ENCODE measurements around the gene PYGO1.

Gene PYGO1

DNA sequence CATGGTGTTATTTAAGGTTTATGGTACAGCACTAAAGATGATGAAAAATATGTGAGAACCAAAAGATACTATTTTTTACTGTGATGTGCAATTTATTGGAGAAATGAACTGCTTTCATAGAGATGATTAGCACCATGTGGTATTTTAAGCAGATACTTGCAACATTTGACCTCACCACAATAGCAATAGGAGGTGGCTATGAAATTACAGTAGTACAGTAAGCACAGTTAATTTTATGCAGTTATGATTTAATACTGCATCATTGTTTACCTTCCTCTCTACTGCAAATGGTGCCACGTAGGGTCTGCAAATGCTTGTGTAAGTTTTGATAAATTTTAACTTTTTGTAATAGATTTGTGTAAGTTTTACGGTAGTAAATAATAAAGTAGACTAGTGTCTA lies 14.0 kb downstream of the PYGO1 start:
- Histone ChIP-seq H3K9ac (ENCODE audit: low read length in 2 of 2) (no peak overlapping the region), H3K4me3 (ENCODE audit: low read length in 2 of 2) (no peak overlapping the region), H3K27me3 (ENCODE audit: control insufficient read depth in 1 of 2, insufficient read depth in 2 of 2, low read length in 2 of 2) (no peaks in the 10 kb centered on the region), H3K4me1 (ENCODE audit: control insufficient read depth, insufficient read depth, low read length) (no peaks in the 10 kb centered on the region), H3K27ac (ENCODE audit: low read length) (no peak overlapping the region), H3K9me3 (ENCODE audit: control insufficient read depth in 2 of 2, low read length in 2 of 2) (no peaks in the 10 kb centered on the region), H3K36me3 (ENCODE audit: control insufficient read depth in 2 of 2, insufficient read depth in 2 of 2, low read length in 2 of 2) (no peaks in the 10 kb centered on the region)

DNA sequence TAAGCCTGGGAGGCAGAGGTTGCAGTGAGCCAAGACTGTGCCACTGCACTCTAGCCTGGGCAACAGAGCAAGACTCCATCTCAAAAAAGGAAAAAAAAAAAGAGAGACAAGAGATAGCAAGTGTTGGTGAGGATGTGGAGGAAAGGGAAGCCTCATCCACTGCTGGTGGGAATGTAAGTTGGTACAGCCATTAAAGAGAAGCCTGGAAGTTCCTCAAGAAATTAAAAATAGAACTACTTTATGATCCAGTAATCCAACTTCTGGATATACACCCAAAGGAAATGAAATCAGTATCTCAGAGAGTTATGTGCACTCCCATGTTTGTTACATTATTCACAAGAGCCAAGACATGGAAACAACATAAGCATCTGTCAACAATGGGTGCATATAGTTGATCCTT lies 14.9 kb downstream of the PYGO1 start:
- Histone ChIP-seq H3K9ac (ENCODE audit: low read length in 2 of 2) (no peak overlapping the region), H3K9me3 (ENCODE audit: control insufficient read depth in 2 of 2, low read length in 2 of 2) (no peaks in the 10 kb centered on the region), H3K27ac (ENCODE audit: low read length) (no peak overlapping the region), H3K36me3 (ENCODE audit: control insufficient read depth in 2 of 2, insufficient read depth in 2 of 2, low read length in 2 of 2) (no peaks in the 10 kb centered on the region), H3K4me3 (ENCODE audit: low read length in 2 of 2) (no peak overlapping the region), H3K4me1 (ENCODE audit: control insufficient read depth, insufficient read depth, low read length) (no peaks in the 10 kb centered on the region), H3K27me3 (ENCODE audit: control insufficient read depth in 1 of 2, insufficient read depth in 2 of 2, low read length in 2 of 2) (no peaks in the 10 kb centered on the region)

DNA sequence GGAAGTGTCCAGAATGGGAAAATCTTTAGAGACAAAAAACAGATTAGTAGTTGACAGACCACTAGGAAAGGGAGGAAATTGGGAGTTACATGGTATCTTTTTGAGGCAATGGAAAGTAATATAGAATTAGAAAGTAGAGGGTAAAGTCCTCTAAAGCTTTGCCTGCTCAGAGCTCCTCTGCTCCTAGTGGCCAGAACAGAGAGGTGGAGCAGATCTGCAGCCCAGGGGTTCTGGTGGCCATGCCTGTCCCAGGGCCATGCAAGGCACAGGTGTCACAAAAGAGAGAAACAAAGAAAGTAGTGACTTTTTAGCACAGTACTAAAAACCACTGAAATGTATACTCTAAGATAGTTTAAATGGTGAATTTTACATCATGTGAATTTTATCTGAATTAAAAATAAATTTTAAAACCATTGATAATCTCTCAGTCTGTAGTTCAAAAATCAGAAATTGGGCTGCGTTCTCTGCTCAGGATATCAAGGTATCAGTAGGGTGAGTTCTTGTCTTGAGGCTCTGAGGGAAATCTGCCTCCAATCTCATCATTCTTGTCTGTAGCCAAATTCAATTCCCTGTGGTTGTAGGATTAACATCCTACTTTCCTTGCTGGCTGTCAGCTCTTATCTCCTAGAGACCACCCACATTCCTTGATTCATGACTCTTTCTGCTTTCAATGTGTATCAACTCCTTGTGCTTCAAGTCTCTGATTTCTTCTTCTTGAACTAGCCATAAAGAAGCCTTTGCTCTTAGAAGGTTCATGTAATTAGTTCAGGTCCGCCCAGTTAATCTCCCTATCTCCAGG lies 23.6 kb downstream of the PYGO1 start:
- H3K9me3 ChIP-seq (ENCODE audit: control insufficient read depth in 2 of 2, low read length in 2 of 2) = peaks cover 0 to 7% of the 10 kb centered on the region in 2 donors
- no peak overlapping the region for H3K4me3 ChIP-seq (ENCODE audit: low read length in 2 of 2)
- no peak overlapping the region for H3K9ac ChIP-seq (ENCODE audit: low read length in 2 of 2)
- H3K36me3 ChIP-seq (ENCODE audit: control insufficient read depth in 2 of 2, insufficient read depth in 2 of 2, low read length in 2 of 2) = no peaks in the 10 kb centered on the region
- H3K27ac ChIP-seq (ENCODE audit: low read length) = no peak overlapping the region
- no peaks in the 10 kb centered on the region for H3K4me1 ChIP-seq (ENCODE audit: control insufficient read depth, insufficient read depth, low read length)
- no peaks in the 10 kb centered on the region for H3K27me3 ChIP-seq (ENCODE audit: control insufficient read depth in 1 of 2, insufficient read depth in 2 of 2, low read length in 2 of 2)

DNA sequence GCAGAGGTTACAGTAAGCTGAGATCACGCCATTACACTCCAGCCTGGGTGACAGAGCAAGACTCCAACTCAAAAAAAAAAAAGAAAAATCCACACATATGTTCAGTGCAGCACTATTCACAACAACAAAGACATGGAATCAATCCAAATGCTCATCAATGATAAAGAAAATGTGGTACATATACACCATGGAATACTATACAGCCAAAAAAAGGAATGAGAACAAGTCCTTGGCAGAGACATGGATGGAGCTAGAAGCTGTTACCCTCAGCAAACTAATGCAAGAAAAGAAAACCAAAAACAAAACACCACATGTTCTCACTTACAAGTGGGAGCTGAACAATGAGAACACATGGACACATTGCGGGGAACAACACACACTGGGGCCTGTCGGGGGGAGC lies 25.5 kb downstream of the PYGO1 start:
- H3K36me3 ChIP-seq (ENCODE audit: control insufficient read depth in 2 of 2, insufficient read depth in 2 of 2, low read length in 2 of 2) = no peaks in the 10 kb centered on the region
- no peaks in the 10 kb centered on the region for H3K4me1 ChIP-seq (ENCODE audit: control insufficient read depth, insufficient read depth, low read length)
- H3K4me3 ChIP-seq (ENCODE audit: low read length in 2 of 2) = no peak overlapping the region
- H3K27ac ChIP-seq (ENCODE audit: low read length) = no peak overlapping the region
- peaks cover 0 to 7% of the 10 kb centered on the region in 2 donors for H3K9me3 ChIP-seq (ENCODE audit: control insufficient read depth in 2 of 2, low read length in 2 of 2)
- H3K27me3 ChIP-seq (ENCODE audit: control insufficient read depth in 1 of 2, insufficient read depth in 2 of 2, low read length in 2 of 2) = no peaks in the 10 kb centered on the region
- H3K9ac ChIP-seq (ENCODE audit: low read length in 2 of 2) = no peak overlapping the region

DNA sequence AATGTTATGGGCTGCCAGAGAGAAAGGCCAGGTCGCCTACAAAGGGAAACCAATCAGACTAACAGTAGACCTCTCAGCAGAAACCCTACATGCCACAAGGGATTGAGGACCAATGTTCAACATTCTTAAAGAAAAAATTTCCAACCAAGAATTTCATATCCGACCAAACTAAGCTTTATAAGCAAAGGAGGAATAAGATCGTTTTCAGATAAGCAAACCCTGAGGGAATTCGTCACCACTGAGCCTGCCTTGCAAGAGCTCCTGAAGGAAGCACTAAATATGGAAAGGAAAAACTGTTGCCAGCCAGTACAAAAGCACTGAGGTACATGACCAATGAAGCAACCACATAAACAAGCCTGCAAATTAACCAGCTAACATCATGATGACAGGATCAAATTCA lies 33.1 kb downstream of the PYGO1 start:
- no peak overlapping the region for H3K9ac ChIP-seq (ENCODE audit: low read length in 2 of 2)
- no peak overlapping the region for H3K4me3 ChIP-seq (ENCODE audit: low read length in 2 of 2)
- H3K27ac ChIP-seq (ENCODE audit: low read length) = no peak overlapping the region

GRCh38 chr15:55552926-55553325 lies 35.2 kb downstream of the PYGO1 start:
- peaks cover 6 to 10% of the 10 kb centered on the region in 2 donors for H3K9me3 ChIP-seq (ENCODE audit: control insufficient read depth in 2 of 2, low read length in 2 of 2)
- no peaks in the 10 kb centered on the region for H3K4me1 ChIP-seq (ENCODE audit: control insufficient read depth, insufficient read depth, low read length)
- H3K9ac ChIP-seq (ENCODE audit: low read length in 2 of 2) = no peak overlapping the region
- H3K36me3 ChIP-seq (ENCODE audit: control insufficient read depth in 2 of 2, insufficient read depth in 2 of 2, low read length in 2 of 2) = no peaks in the 10 kb centered on the region
- no peak overlapping the region for H3K4me3 ChIP-seq (ENCODE audit: low read length in 2 of 2)
- no peaks in the 10 kb centered on the region for H3K27me3 ChIP-seq (ENCODE audit: control insufficient read depth in 1 of 2, insufficient read depth in 2 of 2, low read length in 2 of 2)
- no peak overlapping the region for H3K27ac ChIP-seq (ENCODE audit: low read length)

More for the DNA sequence above, 33.1 kb downstream of the PYGO1 start:
- Histone ChIP-seq H3K36me3 (ENCODE audit: control insufficient read depth in 2 of 2, insufficient read depth in 2 of 2, low read length in 2 of 2) (no peaks in the 10 kb centered on the region), H3K27me3 (ENCODE audit: control insufficient read depth in 1 of 2, insufficient read depth in 2 of 2, low read length in 2 of 2) (no peaks in the 10 kb centered on the region), H3K4me1 (ENCODE audit: control insufficient read depth, insufficient read depth, low read length) (no peaks in the 10 kb centered on the region), H3K9me3 (ENCODE audit: control insufficient read depth in 2 of 2, low read length in 2 of 2) (peaks cover 6 to 10% of the 10 kb centered on the region in 2 donors)

DNA sequence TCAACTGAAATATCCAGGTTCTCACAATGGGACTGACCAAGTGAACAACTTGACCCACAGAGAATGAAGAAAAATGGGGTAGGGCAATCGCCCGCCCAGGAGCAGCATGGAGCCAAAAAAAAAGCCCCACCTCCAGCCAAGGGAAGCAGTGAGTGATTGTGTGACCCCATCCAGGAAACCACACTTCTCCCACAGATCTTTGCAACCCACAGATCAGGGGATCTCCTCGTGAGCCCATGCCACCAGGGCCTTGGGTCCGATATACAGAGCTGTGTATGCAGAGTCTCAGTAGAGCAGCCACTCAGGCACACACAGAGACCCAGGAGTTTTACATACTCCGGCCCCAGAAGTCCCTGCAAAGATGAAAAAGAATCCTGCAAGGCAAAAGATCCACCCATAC lies 35.7 kb downstream of the PYGO1 start:
- no peaks in the 10 kb centered on the region for H3K4me1 ChIP-seq (ENCODE audit: control insufficient read depth, insufficient read depth, low read length)
- no peak overlapping the region for H3K9ac ChIP-seq (ENCODE audit: low read length in 2 of 2)
- H3K4me3 ChIP-seq (ENCODE audit: low read length in 2 of 2) = no peak overlapping the region
- H3K36me3 ChIP-seq (ENCODE audit: control insufficient read depth in 2 of 2, insufficient read depth in 2 of 2, low read length in 2 of 2) = no peaks in the 10 kb centered on the region
- H3K27ac ChIP-seq (ENCODE audit: low read length) = no peak overlapping the region
- no peaks in the 10 kb centered on the region for H3K27me3 ChIP-seq (ENCODE audit: control insufficient read depth in 1 of 2, insufficient read depth in 2 of 2, low read length in 2 of 2)
- H3K9me3 ChIP-seq (ENCODE audit: control insufficient read depth in 2 of 2, low read length in 2 of 2) = peaks cover 6 to 10% of the 10 kb centered on the region in 2 donors

GRCh38 chr15:55549305-55549704 lies 38.8 kb downstream of the PYGO1 start:
- H3K27me3 ChIP-seq (ENCODE audit: control insufficient read depth in 1 of 2, insufficient read depth in 2 of 2, low read length in 2 of 2) = no peaks in the 10 kb centered on the region
- H3K9me3 ChIP-seq (ENCODE audit: control insufficient read depth in 2 of 2, low read length in 2 of 2) = no peaks in the 10 kb centered on the region
- no peak overlapping the region for H3K27ac ChIP-seq (ENCODE audit: low read length)
- H3K4me3 ChIP-seq (ENCODE audit: low read length in 2 of 2) = no peak overlapping the region
- H3K4me1 ChIP-seq (ENCODE audit: control insufficient read depth, insufficient read depth, low read length) = no peaks in the 10 kb centered on the region
- H3K9ac ChIP-seq (ENCODE audit: low read length in 2 of 2) = no peak overlapping the region
- H3K36me3 ChIP-seq (ENCODE audit: control insufficient read depth in 2 of 2, insufficient read depth in 2 of 2, low read length in 2 of 2) = peaks cover 3 to 8% of the 10 kb centered on the region in 2 donors

GRCh38 chr15:55546718-55547117 lies 41.4 kb downstream of the PYGO1 start:
- H3K36me3 ChIP-seq (ENCODE audit: control insufficient read depth in 2 of 2, insufficient read depth in 2 of 2, low read length in 2 of 2) = peaks cover 3 to 8% of the 10 kb centered on the region in 2 donors
- no peaks in the 10 kb centered on the region for H3K27me3 ChIP-seq (ENCODE audit: control insufficient read depth in 1 of 2, insufficient read depth in 2 of 2, low read length in 2 of 2)

GRCh38 chr15:55535436-55535835 lies 52.7 kb downstream of the PYGO1 start:
- no peak overlapping the region for H3K9ac ChIP-seq (ENCODE audit: low read length in 2 of 2)
- no peak overlapping the region for H3K27ac ChIP-seq (ENCODE audit: low read length)
- H3K9me3 ChIP-seq (ENCODE audit: control insufficient read depth in 2 of 2, low read length in 2 of 2) = no peaks in the 10 kb centered on the region
- no peaks in the 10 kb centered on the region for H3K36me3 ChIP-seq (ENCODE audit: control insufficient read depth in 2 of 2, insufficient read depth in 2 of 2, low read length in 2 of 2)
- H3K27me3 ChIP-seq (ENCODE audit: control insufficient read depth in 1 of 2, insufficient read depth in 2 of 2, low read length in 2 of 2) = no peaks in the 10 kb centered on the region
- no peak overlapping the region for H3K4me3 ChIP-seq (ENCODE audit: low read length in 2 of 2)
- H3K4me1 ChIP-seq (ENCODE audit: control insufficient read depth, insufficient read depth, low read length) = no peaks in the 10 kb centered on the region

More at GRCh38 chr15:55546718-55547117, 41.4 kb downstream of the PYGO1 start:
- Histone ChIP-seq H3K27ac (ENCODE audit: low read length) (no peak overlapping the region), H3K4me3 (ENCODE audit: low read length in 2 of 2) (no peak overlapping the region), H3K9ac (ENCODE audit: low read length in 2 of 2) (no peak overlapping the region), H3K4me1 (ENCODE audit: control insufficient read depth, insufficient read depth, low read length) (no peaks in the 10 kb centered on the region), H3K9me3 (ENCODE audit: control insufficient read depth in 2 of 2, low read length in 2 of 2) (no peaks in the 10 kb centered on the region)

- no peak overlapping the region for H3K4me3 ChIP-seq (ENCODE audit: low read length in 2 of 2)
- H3K9ac ChIP-seq (ENCODE audit: low read length in 2 of 2) = no peak overlapping the region
- H3K27ac ChIP-seq (ENCODE audit: low read length) = no peak overlapping the region
- no peaks in the 10 kb centered on the region for H3K9me3 ChIP-seq (ENCODE audit: control insufficient read depth in 2 of 2, low read length in 2 of 2)
- no peaks in the 10 kb centered on the region for H3K4me1 ChIP-seq (ENCODE audit: control insufficient read depth, insufficient read depth, low read length)
- no peaks in the 10 kb centered on the region for H3K27me3 ChIP-seq (ENCODE audit: control insufficient read depth in 1 of 2, insufficient read depth in 2 of 2, low read length in 2 of 2)
- no peaks in the 10 kb centered on the region for H3K36me3 ChIP-seq (ENCODE audit: control insufficient read depth in 2 of 2, insufficient read depth in 2 of 2, low read length in 2 of 2)
Observed at GRCh38 chr15:55532944-55533343, 55.2 kb downstream of the PYGO1 start.
